Islet of Langerhans (tissue), 1 donor: ENCODE results near the gene NFIA.
A peak's percentile ranks its signal among the peaks of the same experiment; 100 is the strongest.

Source experiments
- FAIRE-seq: peaks from one replicate; lab custom pipeline; 2011; peaks lifted over from hg19 to GRCh38; lab: Jason Lieb, UNC

Gene NFIA

DNA sequence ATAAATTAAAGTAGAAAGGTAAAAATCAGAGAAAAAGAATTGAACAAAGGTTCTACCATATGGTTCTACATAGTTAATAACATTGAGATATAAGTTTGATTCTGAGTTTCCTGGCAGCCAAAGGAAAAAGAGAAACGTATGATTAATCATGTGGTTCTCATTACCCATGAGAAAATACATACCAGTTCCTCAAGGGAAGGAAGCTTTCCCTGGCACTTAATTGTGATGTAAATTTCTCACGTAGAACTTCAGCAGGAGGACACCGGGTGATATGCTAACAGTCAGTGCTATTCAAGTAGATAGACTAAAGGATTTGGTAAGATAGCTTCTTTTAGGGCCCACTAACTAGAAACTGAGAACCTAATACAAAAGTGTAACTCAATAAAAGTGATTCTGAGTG is 218.5 kb downstream of the NFIA start:
- FAIRE-seq = no peak

GRCh38 chr1:61301824-61302657 is 219.7 kb downstream of the NFIA start:
- no peak for FAIRE-seq

GRCh38 chr1:61307422-61308142 is 225.2 kb downstream of the NFIA start:
- no peak for FAIRE-seq

DNA sequence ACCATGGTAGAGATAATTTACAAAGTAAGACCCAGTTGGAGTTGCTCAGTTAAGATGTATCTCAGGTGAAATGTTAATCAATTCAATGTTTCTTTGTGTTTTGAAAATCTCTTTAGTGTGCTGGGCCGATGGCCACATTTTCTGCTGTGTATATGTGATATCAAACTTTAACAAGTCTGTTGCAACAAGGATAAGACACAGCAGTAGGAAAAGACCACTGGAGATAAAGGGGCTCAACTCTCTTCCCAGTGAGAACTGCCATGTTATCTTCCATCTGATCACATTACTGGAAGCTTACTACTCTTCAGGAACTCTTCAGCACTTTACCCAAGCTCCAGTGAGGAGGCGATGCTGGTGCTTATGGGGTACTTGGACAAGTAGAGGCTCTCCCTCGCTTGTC is 227.7 kb downstream of the NFIA start:
- FAIRE-seq = no peak

GRCh38 chr1:61310538-61310937 is 228.2 kb downstream of the NFIA start:
- no peak for FAIRE-seq

DNA sequence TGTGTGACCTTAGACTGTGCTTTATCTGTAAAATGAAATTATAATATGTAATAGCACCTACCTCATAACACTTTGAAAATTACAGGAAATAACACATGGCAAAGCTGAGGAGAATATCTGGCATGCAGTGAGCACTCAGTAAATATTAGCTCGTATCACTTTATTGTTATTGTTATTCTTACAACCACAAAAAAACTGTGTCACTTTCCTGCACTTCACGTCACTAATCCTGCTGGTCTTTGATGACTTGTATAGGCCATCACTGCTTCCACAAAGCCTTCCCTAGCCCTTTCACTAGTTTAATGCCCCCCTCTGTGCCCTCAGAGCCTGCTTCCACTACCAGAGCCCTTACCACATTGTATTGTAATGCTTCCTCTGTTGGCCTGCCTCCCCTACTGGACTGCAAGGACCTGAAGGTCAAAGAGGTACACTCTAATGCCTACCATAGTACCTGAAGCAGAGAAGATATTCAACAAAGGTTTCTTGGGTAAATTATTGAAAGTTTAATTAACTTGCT is 231.6 kb downstream of the NFIA start:
- no peak for FAIRE-seq

GRCh38 chr1:61315011-61315410 is 232.7 kb downstream of the NFIA start:
- no peak for FAIRE-seq

- FAIRE-seq = no peak
These were observed 234.1 kb downstream of the NFIA start for GRCh38 chr1:61316493-61316892.

- FAIRE-seq = no peak
These were observed 236.2 kb downstream of the NFIA start for GRCh38 chr1:61318319-61319125.

DNA sequence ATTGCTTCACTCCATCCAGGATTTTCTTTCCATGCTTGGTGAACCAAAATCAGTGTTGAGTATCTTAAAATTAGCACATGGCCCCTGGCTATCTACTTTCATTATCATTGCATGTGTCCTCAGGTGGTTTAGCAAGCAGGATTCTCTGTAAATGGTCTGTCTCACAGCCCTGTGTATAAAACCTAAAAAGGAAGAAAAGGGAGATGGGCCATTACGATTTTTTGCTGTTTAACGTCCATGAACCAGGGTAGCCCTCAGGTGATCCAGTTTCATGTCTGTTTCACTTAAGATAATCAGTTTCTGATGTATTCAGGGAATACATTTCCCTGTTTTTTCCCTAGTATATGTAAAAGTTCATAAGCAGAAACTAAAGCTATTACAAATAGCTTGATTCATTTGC is 238.2 kb downstream of the NFIA start:
- no peak for FAIRE-seq

GRCh38 chr1:61322008-61322744 is 239.8 kb downstream of the NFIA start:
- no peak for FAIRE-seq

DNA sequence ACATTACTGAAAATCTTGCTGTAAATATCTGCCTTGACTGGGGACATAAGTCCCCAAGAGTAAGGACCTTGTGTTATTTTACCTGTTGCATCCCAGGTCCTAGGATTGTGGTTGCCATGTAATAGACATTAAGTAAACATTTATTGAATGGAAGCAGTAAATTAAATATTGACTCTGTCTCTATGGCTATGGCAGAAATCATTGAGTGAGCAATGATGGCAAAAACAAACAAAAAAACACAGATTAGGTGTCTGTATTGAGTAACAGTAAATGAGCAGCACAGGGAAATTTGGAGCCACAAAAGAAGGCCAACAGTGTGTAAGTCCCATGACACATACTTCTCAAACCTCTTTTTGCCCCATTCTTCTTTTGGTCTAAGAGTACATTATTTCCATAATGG is 240.4 kb downstream of the NFIA start:
- peak; percentile 79 for FAIRE-seq

GRCh38 chr1:61323681-61324328 is 241.4 kb downstream of the NFIA start:
- no peak for FAIRE-seq

DNA sequence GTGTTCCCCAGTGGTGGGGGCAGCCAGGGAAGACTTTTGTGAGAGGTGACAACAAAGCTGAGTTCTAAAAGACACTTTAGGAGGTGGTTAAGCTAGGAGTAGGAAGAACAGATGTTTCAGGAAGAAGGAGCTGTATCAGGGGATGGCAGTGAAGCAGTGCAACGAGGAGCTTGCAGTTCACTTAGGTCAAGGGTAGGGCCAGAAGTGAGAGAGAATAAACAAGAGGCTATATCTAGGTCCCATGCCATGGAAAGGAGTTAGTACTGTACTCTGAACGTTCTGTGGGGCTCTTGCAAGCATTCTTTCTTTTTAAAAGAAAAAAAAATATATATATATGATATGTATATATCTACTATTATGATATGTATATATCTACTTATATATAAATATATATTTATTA is 244.4 kb downstream of the NFIA start:
- FAIRE-seq = no peak

GRCh38 chr1:61327436-61327835 is 245.1 kb downstream of the NFIA start:
- FAIRE-seq = no peak

DNA sequence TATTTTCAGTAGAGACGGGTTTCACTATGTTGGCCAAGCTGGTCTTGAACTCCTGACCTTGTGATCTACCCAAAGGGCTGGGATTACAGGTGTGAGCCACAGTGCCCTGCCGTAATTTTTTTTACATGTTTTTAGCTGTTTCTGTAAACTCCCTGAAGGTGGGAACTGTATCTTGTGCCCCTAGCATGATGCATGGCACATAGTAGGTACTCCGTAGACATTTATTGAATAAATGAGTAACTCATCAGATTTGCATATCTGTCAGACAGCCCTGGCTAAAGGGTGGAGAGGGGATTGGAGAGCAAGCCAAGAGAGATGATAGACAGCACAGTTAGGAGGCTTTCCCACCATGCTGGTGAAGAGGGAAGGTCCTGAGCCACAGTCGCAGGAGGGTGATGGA is 247.2 kb downstream of the NFIA start:
- no peak for FAIRE-seq

DNA sequence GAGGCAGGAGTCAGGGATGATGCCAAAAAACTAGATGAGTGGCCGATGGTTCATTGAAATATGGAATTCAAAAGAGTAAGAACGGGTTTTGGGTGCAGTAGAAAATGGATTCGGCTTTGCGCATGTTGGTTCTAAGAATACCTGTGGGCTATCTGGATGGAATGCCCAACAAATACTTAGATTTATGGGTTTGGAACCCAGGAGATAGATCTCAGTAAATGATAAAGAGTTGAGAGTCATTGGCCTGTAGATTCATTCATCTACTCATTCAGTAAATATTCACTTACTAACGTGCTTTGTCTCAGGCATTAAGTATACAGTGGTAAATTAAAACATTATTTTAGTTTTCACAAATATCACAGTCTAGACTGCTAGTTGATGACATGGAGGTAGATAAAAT is 247.7 kb downstream of the NFIA start:
- FAIRE-seq = no peak

DNA sequence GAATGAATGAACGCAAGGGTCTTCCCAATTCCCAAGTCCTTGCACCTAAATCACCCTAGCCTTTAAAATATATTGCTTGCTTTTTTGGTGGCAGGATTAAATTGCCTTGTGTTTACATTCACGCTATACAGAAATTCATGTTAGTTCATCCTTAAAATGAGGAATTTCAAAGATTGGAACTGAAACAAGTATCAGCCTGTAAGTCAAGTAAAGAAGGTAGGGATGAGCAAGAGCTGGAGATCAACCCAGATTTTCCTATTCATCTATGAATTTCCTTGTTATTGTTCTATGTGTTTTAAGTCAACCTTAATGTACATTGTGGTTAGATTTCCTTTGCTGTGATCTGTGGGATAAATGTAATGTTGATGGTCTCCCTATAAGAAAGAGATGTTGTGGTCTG is 248.2 kb downstream of the NFIA start:
- FAIRE-seq = no peak

- no peak for FAIRE-seq
These were observed 249.9 kb downstream of the NFIA start for GRCh38 chr1:61332196-61332753.

DNA sequence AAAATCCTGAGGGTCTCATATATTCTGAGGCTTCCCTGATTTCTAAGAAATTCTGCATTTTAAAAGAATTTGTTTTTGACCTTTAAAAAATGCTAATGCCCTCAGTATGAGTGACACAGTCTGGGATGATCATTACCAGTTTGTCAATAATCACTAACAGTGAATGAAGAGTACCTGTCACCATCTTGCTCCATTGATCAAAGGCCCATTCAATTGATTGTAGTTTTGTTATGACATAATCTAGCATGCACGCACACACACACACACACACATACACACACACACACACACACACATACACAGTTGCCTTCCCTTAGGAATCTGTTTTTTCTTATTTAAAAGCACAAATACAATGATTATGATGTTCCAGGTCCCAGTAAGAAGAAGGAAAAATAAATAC is 250.4 kb downstream of the NFIA start:
- no peak for FAIRE-seq
